GM23248 (cell line): ENCODE measurements around the gene EHD3.

Experiments used
- EZH2 ChIP-seq: fragments of 200-600 bp; sonication (generic); IDR thresholded peaks from 2 replicates; pipeline ENCODE4 v1.6.1; 2018; ENCODE audit warnings: antibody characterized with exemption, mild to moderate bottlenecking; ENCODE audit not compliant: insufficient read depth, poor library complexity, severe bottlenecking
- EZH2phosphoT487 ChIP-seq: fragments of 200-600 bp; sonication (generic); IDR thresholded peaks from 2 replicates; pipeline ENCODE4 v1.6.1; 2018; ENCODE audit warnings: antibody characterized with exemption, moderate library complexity, mild to moderate bottlenecking, low read depth; ENCODE audit not compliant: insufficient read depth

DNA sequence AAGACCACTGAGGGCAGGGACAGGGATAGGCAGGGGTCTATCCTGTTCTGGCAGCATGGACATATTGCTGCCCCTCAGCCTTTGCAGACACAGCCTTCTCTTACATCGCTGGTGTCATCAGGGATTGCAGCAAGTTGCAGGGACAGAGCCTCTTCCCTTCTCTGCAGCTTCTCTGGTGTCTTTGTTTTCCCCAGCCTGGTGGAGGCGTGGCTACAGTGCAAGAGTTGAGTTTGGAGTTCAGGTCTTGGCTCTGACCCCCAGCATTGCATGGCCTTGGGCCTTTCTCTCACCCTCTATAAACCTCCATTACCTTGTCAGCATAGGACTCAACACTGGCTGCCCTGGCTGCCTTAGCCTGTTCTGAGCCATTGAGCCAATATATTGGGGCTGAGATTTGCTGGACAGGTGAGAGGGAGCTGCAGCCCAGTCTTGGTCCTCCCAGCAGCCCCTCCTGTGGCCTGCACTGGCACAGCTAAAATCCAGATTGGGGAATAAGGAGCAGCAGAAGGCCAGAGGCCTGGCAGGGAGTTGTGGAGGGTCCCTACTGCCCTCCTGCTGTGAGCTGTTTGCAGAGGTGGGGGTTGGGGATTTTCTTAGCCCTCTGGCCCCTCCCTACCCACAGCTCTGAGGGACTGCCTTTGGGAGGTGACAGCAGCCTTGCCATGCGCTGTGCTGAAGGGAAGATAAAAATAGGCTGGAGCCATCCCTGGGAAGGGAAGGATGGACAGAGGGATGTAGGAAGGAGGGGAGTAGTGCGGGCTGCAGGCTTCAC is 22.8 kb downstream of the EHD3 start:
- no peak for TF ChIP-seq EZH2phosphoT487
- TF ChIP-seq EZH2, result no peak
